SK-N-SH (cell line): ENCODE results near the gene CEP78. TPM values are rescaled to one million over a fixed set of nuclear protein-coding genes. Genes with fewer than 3 reads are reported as not detected.

Experiments
- CTCF ChIA-PET: fragments of 300-600, 350-600 bp; formaldehyde crosslinking; extraction: SDS; loops from one replicate; lab custom pipeline; 2021; lab: Yijun Ruan, JAX
- POLR2A ChIA-PET: fragments of 350-600 bp; sonication (Branson Sonifier 250); formaldehyde crosslinking; extraction: SDS; loops from one replicate; lab custom pipeline; 2020; ENCODE audit warnings: antibody characterized with exemption, inconsistent platforms; lab: Yijun Ruan, JAX
- DNase-seq: peaks from one replicate; pipeline ENCODE4 v3.0.0; 2012
- H2AFZ ChIP-seq: fragments of 200-600 bp; sonication (generic); 2 replicates; pipeline ENCODE4 v1.8.1; 2016; ENCODE audit warnings: antibody characterized with exemption, mild to moderate bottlenecking, low read depth
- H3F3A ChIP-seq: fragments of 200-600 bp; sonication (generic); replicated peaks from 2 replicates; pipeline ENCODE3; 2016; ENCODE audit warnings: antibody characterized with exemption, mild to moderate bottlenecking; ENCODE audit not compliant: insufficient read depth
- H3K27ac ChIP-seq, 2 experiments: fragments of 200-500 bp in 1 of 2; fragments of 200-600 bp in 1 of 2; sonication (Bioruptor generic) in 1 of 2; sonication (generic), shearing (Covaris generic) in 1 of 2; 2 replicates each; pipeline versions ENCODE4 v1.5.1 to v1.6.1; 2014 to 2016; ENCODE audit warnings: low read depth in 2 of 2, inconsistent platforms in 1 of 2, low read length in 1 of 2, mild to moderate bottlenecking in 1 of 2, mixed read lengths in 1 of 2
- H3K27me3 ChIP-seq: fragments of 200-600 bp; sonication (generic), shearing (Covaris generic); 2 replicates; pipeline ENCODE4 v1.6.1; 2016; ENCODE audit warnings: mixed run types; ENCODE audit not compliant: insufficient read depth
- H3K36me3 ChIP-seq, 2 experiments: fragments of 200-500 bp in 1 of 2; fragments of 200-600 bp in 1 of 2; sonication (Bioruptor generic) in 1 of 2; sonication (generic) in 1 of 2; replicated peaks in 1 of 2; 2 replicates each; pipeline versions ENCODE3 to v1.5.1; 2014 to 2016; ENCODE audit warnings: low read length in 1 of 2, mild to moderate bottlenecking in 1 of 2; ENCODE audit not compliant: insufficient read depth in 2 of 2, control insufficient read depth in 1 of 2
- H3K4me1 ChIP-seq, 2 experiments: fragments of 200-500 bp in 1 of 2; fragments of 200-600 bp in 1 of 2; sonication (Bioruptor generic) in 1 of 2; sonication (generic), shearing (Covaris generic) in 1 of 2; 2 replicates each; pipeline versions ENCODE4 v1.5.1 to v1.6.1; 2014 to 2016; ENCODE audit warnings: low read depth in 1 of 2, low read length in 1 of 2, mixed run types in 1 of 2; ENCODE audit not compliant: insufficient read depth in 2 of 2, control insufficient read depth in 1 of 2
- H3K4me2 ChIP-seq: fragments of 200-600 bp; sonication (generic), shearing (Covaris generic); 2 replicates; pipeline ENCODE4 v1.6.1; 2017; ENCODE audit warnings: mixed run types
- H3K4me3 ChIP-seq, 2 experiments: fragments of 200-500 bp in 1 of 2; fragments of 200-600 bp in 1 of 2; sonication (Bioruptor generic) in 1 of 2; sonication (generic), shearing (Covaris generic) in 1 of 2; 2 replicates each; pipeline versions ENCODE4 v1.5.1 to v1.8.1; 2014 to 2016; ENCODE audit warnings: low read depth in 2 of 2, inconsistent platforms in 1 of 2, low read length in 1 of 2, mild to moderate bottlenecking in 1 of 2, mixed read lengths in 1 of 2, moderate library complexity in 1 of 2
- H3K79me2 ChIP-seq: fragments of 200-600 bp; sonication (generic); 2 replicates; pipeline ENCODE4 v1.8.1; 2017; ENCODE audit warnings: mild to moderate bottlenecking; ENCODE audit not compliant: insufficient read depth
- H3K9ac ChIP-seq: fragments of 200-600 bp; sonication (generic); 2 replicates; pipeline ENCODE4 v1.6.1; 2017; ENCODE audit warnings: mixed run types
- H3K9me2 ChIP-seq: fragments of 200-600 bp; sonication (generic); 2 replicates; pipeline ENCODE4 v1.6.1; 2017; ENCODE audit warnings: mixed run types
- H3K9me3 ChIP-seq: fragments of 200-600 bp; sonication (generic); 2 replicates; pipeline ENCODE4 v1.6.1; 2017; ENCODE audit warnings: mixed run types, mild to moderate bottlenecking, moderate library complexity
- H4K20me1 ChIP-seq: fragments of 200-600 bp; sonication (generic); 2 replicates; pipeline ENCODE4 v1.6.1; 2017; ENCODE audit warnings: mild to moderate bottlenecking, mixed run types; ENCODE audit not compliant: insufficient read depth
- CHD2 ChIP-seq: fragments of 150-350 bp; IDR thresholded peaks from 2 replicates; pipeline ENCODE4 v1.6.1; 2018; ENCODE audit warnings: low read length; ENCODE audit not compliant: partially characterized antibody
- CTCF ChIP-seq: fragments of 200-600 bp; sonication (generic); IDR thresholded peaks from 2 replicates; pipeline ENCODE4 v1.6.1; 2017; ENCODE audit warnings: antibody characterized with exemption, mild to moderate bottlenecking, moderate library complexity
- ELF1 ChIP-seq: IDR thresholded peaks from 2 replicates; pipeline ENCODE4 v1.4.0; 2012
- FOSL2 ChIP-seq: IDR thresholded peaks from 2 replicates; pipeline ENCODE4 v1.4.0; 2012; ENCODE audit warnings: low read depth, mild to moderate bottlenecking, moderate library complexity, borderline replicate concordance
- FOXJ3 ChIP-seq: sonication (generic); formaldehyde crosslinking; IDR thresholded peaks from 2 replicates; pipeline ENCODE4 v1.5.1; 2020; ENCODE audit warnings: mild to moderate bottlenecking, missing genetic modification reagents
- FOXM1 ChIP-seq: IDR thresholded peaks from 2 replicates; pipeline ENCODE4 v1.4.0; 2012; ENCODE audit warnings: low read depth, mild to moderate bottlenecking
- GABPA ChIP-seq: IDR thresholded peaks from 2 replicates; pipeline ENCODE4 v1.4.0; 2012; ENCODE audit warnings: low read depth, mild to moderate bottlenecking
- NRF1 ChIP-seq: IDR thresholded peaks from 2 replicates; pipeline ENCODE4 v1.6.1; 2012; ENCODE audit warnings: low read depth, mild to moderate bottlenecking, low read length
- POLR2AphosphoS5 ChIP-seq: IDR thresholded peaks from 2 replicates; pipeline ENCODE4 v1.6.1; 2012; ENCODE audit warnings: low read depth, low read length
- RCOR1 ChIP-seq: fragments of 150-350 bp; IDR thresholded peaks from 2 replicates; pipeline ENCODE4 v1.6.1; 2017; ENCODE audit warnings: antibody characterized with exemption, low read length
- RFX5 ChIP-seq: IDR thresholded peaks from 2 replicates; pipeline ENCODE4 v1.6.1; 2012; ENCODE audit warnings: mild to moderate bottlenecking, improper control_type of control experiment, low read length
- SMC3 ChIP-seq: IDR thresholded peaks from 2 replicates; pipeline ENCODE4 v1.6.1; 2012; ENCODE audit warnings: low read depth, low read length, improper control_type of control experiment
- TAF1 ChIP-seq: IDR thresholded peaks from 2 replicates; pipeline ENCODE4 v1.6.1; 2012; ENCODE audit warnings: low read depth, mild to moderate bottlenecking, low read length, moderate library complexity, borderline replicate concordance
- TCF12 ChIP-seq: IDR thresholded peaks from 2 replicates; pipeline ENCODE4 v1.4.0; 2012
- TEAD4 ChIP-seq: IDR thresholded peaks from 2 replicates; pipeline ENCODE4 v1.4.0; 2012; ENCODE audit warnings: mild to moderate bottlenecking, borderline replicate concordance; ENCODE audit not compliant: insufficient read depth
- USF1 ChIP-seq: IDR thresholded peaks from 2 replicates; pipeline ENCODE4 v1.4.0; 2012; ENCODE audit warnings: low read depth, borderline replicate concordance
- YY1 ChIP-seq: IDR thresholded peaks from 2 replicates; pipeline ENCODE4 v1.4.0; 2012; ENCODE audit warnings: low read depth, mild to moderate bottlenecking
- ZBTB33 ChIP-seq: IDR thresholded peaks from 2 replicates; pipeline ENCODE4 v1.4.0; 2012; ENCODE audit warnings: low read depth, borderline replicate concordance
- WGBS: methylation state at CpG from one replicate; pipeline ENCODE4 v1.1.6; 2017; ENCODE audit warnings: low lambda C conversion rate; 5-methylcytosine and 5-hydroxymethylcytosine counted together
- polyA plus RNA-seq, 3 experiments: library from polyadenylated mRNA; depleted of rRNA; stranded (reverse); fragments of >200 nt; gene quantifications; 2 replicates each; pipeline ENCODE4 v1.2.3, GENCODE V29; 2012
- TF ChIP-seq, protein P1 (sequence below): fragments of 150-350 bp; IDR thresholded peaks from 2 replicates; pipeline ENCODE4 v1.6.1; 2016; ENCODE audit warnings: mild to moderate bottlenecking, low read depth, low read length

CEP78 gene
- polyA plus RNA-seq, 1 of the 3 experiments (the other 2 are of a cell fraction) = 6.2 TPM

GRCh38 chr9:78209127-78209526 lies 26.7 kb upstream of the CEP78 start:
- DNase-seq = no peak
- TF ChIP-seq YY1 = no peak
- no peak for TF ChIP-seq RFX5
- TF ChIP-seq ZBTB33 = no peak
- TF ChIP-seq SMC3 = no peak
- no peak for TF ChIP-seq CHD2
- no peak for TF ChIP-seq ELF1
- TF ChIP-seq TCF12 = no peak
- TF ChIP-seq CTCF = no peak
- no peak for TF ChIP-seq FOSL2
- no peak for TF ChIP-seq USF1
- TF ChIP-seq, protein P1, sequence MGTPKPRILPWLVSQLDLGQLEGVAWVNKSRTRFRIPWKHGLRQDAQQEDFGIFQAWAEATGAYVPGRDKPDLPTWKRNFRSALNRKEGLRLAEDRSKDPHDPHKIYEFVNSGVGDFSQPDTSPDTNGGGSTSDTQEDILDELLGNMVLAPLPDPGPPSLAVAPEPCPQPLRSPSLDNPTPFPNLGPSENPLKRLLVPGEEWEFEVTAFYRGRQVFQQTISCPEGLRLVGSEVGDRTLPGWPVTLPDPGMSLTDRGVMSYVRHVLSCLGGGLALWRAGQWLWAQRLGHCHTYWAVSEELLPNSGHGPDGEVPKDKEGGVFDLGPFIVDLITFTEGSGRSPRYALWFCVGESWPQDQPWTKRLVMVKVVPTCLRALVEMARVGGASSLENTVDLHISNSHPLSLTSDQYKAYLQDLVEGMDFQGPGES = no peak
- TF ChIP-seq NRF1 = no peak
- no peak for TF ChIP-seq TEAD4
- no peak for TF ChIP-seq TAF1
- TF ChIP-seq FOXM1 = no peak
- TF ChIP-seq GABPA = no peak
- TF ChIP-seq POLR2AphosphoS5 = no peak
- TF ChIP-seq FOXJ3 (CRISPR knock-in tag) = no peak
- TF ChIP-seq RCOR1 = no peak
- H2AFZ ChIP-seq = no peak overlapping the region
- no peak overlapping the region for H3K4me2 ChIP-seq
- no peak overlapping the region for H3K9ac ChIP-seq
- no peaks in the 10 kb centered on the region for H3K36me3 ChIP-seq
- ChIA-PET CTCF (no interaction called here), POLR2A (no interaction called here)
- no peak overlapping the region for H3K27ac ChIP-seq
- no peak overlapping the region for H3K4me3 ChIP-seq
- no peaks in the 10 kb centered on the region for H3K9me2 ChIP-seq
- H3F3A ChIP-seq = no peaks in the 10 kb centered on the region
- 68% methylated on average over 7 of the region's 7 CpGs for WGBS
- H3K79me2 ChIP-seq = no peaks in the 10 kb centered on the region
- no peaks in the 10 kb centered on the region for H3K9me3 ChIP-seq
- no peaks in the 10 kb centered on the region for H3K27me3 ChIP-seq
- no peaks in the 10 kb centered on the region for H4K20me1 ChIP-seq
- H3K4me1 ChIP-seq = no peaks in the 10 kb centered on the region
